Activated naive CD4-positive, alpha-beta T cell (primary cell): ENCODE measurements around the gene RNU5B-1.
"Not testable (repeated sequence)": the region's sequence is repeated elsewhere in the genome, so short reads cannot be mapped to it uniquely, and the experiment has no call there.

ENCODE experiments used
- DNase-seq, 4 experiments: peaks; one replicate each; lab custom pipeline; 2025; lab: John Stamatoyannopoulos, UW

The RNU5B-1 gene

DNA sequence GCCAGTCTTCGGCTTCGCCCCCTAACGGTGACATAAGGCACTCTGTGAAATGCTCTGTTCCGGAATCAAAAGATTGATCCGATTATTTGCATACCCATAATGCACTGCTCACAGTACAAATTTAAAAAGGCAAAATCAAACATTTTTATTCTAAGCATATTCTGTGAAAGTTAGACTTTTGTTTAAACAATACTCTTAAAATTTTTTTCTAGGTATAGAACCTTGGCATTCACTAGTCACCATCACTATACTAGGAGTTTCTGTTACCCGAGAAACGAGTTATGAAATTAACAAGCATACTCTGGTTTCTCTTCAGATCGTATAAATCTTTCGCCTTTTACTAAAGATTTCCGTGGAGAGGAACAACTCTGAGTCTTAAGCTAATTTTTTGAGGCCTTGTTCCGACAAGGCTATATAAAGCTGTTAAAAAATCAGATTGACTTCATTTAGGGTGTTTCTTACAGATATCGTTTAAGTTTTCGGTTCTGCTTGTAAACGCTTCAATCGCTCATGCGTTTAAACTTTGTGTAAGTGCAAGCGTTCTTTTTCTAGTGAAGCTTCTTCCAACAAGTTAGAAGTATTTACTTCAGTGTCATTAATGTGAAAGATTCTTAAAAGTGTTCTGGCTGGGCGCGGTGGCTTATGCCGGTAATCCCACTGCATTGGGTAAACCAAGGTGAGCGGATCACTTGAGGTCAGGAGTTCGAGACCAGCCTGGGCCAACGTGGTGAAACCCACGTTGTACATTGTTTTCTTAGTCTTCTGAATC, at the start of gene RNU5B-1:
TSS of gene RNU5B-1 (plus strand) at position 297 of the 769 bp plus-strand sequence.
- DNase-seq: peak; percentile 40 to 72 (median 54)

DNA sequence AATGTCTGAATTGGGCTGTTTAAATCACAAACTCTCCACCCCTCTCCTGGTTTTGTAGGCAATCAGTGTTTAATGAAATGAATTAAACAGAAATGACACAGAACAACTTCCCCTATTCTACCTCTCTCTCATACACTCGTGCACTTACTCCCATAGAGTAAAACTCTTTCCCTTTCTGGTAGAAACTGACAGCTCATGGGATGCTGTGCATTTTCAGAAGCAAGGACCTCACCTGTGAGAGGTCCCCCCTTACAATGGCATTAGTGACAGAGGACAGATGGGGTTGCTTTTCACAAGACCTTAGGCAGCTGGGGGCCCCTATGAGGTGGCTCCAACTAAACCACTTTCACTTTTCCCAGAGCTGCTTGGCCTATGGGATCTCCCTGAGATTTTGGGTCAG, 49.7 kb upstream of the RNU5B-1 start:
- no peak for DNase-seq

DNA sequence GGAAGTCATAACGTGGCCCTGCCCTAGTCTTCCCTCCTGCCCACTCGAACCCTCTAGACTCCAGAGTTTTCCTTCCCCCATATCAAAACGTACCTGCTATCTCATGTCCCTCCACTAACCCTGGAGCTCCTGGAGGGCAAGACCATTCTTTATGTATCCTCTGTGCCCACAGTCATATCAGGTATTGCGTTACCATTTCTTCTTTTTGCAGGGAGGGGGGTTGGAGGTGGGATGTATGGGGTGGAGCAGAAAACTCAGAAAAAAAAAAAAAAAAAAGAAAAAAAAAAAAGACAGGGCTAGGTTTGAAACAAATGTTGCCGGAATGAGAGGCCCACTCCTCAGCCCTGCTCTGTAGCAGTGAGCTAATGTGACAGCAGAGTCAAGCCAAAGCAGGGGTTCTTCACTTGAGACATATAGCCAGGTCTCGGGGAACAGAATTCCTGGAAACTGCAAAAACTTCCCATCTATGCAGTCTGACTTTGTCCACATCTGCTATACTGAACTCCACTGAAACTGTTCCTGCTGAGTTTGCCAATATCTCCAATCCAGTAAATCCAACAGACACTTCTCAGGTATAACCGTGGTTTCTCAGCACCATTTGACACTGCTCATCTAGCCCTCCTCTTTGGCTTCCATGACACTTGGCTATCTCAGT, 48.9 kb upstream of the RNU5B-1 start:
- DNase-seq: no peak

DNA sequence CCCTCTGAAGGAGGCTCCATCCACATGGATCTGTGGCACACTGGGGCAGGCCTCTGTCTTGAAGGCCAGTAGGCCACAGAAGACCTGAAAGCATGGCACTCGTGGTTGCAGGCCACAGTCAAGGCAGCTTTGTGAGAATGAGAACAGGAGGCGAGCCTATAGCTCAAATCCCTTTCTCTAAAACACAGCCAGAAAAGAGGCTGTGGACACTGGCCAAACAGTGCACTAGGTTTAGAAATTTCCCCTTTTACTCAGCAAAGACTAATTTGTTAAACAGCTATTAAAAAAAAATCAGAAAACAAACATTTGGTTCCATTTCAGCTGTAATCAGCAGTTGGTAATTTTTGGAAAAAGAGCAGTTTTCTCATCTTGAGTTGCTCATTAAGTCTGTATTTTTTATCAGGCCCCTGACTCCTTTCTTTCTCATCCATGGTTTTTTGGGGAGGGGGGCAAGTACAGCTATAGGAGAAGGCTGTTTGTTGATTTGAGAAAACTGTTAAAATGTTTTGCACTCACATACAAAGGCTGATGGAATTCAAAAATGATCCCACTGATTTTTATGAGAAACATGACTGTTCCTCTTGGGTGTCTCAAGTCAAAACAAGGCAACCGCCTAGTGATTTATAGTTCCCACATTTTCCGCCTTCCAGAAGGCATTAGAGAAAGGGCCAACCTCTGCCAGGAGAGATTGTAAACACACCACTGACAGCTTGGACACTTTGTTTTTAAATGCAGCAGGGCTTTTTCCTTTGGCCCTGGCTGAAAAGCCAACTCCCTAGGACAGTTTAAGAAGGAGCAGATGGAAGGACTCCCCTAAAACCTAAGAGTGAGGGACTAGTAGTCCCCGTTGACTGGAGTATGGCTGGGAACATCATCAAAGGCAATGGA, 45.9 kb upstream of the RNU5B-1 start:
- no peak for DNase-seq

DNA sequence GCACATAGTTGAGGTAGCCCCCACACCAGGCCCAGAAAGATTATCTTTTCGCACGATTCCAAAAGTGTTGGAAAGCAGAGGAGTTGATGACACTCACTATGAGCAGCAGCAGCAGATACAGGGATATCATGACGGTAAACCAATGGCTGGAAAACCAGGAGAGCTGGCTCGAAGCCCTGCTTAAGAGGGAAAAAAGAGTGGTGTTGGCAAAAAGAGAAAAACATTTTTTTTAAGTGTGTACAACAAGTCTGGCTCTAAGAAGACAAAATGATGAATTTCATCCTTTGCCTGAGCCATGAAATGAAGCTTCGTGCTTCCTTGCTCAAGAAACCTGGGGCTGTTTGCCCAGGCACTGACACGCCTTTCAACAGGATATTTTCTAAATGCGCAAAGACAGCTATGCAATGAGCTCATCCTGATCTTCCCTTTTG, 45.1 kb upstream of the RNU5B-1 start:
- DNase-seq: no peak

DNA sequence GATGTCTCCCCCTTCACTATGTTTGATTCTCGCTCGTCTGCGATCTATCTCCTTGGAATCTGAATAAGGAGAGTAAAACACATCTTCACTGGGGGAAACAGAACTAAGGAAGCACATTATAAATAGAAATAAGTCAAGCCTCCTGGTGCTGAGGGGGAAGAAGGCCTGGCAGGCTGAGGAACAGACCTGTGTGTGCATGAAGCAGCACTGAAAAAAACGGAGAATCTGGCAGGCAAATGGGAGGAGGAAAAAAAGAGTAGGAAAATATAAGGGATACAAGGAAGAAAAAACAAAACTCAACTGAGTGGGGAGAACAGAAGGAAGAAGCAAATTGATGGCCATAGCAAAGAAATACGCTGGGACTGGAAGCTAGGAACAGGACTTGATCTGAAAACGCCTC, 43.5 kb upstream of the RNU5B-1 start:
- no peak for DNase-seq

DNA sequence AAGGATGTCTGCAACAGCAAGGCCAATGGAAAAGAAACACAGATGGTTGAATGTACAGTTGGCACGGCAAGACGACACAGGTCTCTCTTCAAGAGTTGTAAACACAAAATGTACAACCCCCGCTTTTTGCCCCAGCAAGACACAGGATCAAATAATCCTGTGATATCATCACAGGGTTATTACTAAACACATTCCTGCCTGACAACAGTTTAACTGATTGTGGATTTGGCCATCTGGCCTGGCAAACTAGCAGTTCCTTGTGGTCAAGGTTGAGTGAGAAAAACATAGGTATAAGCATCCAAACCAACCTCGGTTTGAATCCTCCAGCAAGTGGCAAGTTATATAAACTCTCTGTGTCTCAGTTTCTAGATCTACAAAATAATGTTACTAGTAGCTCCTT, 41.2 kb upstream of the RNU5B-1 start:
- DNase-seq: no peak

DNA sequence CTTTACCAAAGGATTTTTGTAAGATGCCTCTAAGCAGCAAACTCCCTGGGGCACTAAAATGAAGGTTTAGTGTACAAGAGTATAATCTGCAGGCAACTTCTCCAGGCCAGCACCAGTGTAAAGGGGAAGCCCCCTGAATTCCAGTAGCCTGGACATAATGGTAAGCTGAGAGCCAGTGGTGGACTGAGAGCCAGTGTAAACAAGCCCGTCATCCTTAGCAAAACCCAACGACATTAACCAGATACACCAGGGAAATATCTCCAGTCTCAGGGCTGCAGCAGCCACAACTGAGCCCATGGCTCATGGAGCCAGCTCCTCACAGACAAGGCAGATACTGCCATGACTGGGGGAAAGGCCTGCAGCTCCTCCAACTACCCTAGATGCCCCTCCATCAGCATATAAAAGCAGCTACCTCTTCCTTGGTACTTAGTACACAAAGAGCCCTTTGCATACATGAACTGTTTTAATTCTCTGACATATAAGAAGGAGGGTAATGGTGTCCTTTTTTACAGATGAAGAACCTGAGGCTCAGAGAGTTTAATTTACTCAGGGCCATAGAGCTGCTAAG, 39.5 kb upstream of the RNU5B-1 start:
- no peak for DNase-seq

DNA sequence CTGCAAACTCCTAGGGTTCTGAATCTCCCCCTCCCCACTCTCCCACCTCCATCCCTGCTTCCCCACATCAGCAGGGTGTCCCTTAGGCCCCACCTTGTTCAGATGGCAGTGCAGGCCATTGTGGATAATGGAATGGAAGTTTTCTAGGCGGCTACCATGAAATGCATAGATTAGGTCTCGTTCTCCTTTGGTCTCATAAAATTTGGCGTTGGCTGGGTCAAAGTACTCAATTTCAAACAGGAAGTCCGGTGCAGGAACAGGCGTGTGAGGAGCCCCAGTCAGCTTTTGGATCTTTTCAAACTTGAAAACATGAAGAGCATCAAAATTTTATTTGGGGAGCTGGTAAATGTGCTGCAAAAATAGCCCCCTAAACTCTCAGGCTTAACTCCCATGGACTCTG, 38.0 kb upstream of the RNU5B-1 start:
- no peak for DNase-seq

DNA sequence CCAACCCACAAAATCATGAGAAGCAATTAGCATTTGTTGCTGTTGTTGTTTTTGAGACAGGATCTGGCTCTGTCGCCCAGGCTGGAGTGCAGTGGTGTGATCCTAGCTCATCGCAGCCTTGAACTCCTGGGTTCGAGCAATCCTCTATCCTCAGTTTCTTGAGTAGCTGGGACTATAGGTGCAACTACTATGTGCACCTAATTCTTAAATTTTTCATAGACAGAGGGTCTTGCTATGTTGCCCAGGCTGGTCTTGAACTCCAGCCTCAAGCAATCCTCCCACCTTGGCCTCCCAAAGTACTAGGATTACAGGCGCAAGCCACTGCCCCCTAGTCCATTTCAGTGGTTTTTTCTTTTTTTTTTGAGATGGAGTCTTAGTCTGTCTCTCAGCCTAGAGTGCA, 36.1 kb upstream of the RNU5B-1 start:
- DNase-seq: no peak

DNA sequence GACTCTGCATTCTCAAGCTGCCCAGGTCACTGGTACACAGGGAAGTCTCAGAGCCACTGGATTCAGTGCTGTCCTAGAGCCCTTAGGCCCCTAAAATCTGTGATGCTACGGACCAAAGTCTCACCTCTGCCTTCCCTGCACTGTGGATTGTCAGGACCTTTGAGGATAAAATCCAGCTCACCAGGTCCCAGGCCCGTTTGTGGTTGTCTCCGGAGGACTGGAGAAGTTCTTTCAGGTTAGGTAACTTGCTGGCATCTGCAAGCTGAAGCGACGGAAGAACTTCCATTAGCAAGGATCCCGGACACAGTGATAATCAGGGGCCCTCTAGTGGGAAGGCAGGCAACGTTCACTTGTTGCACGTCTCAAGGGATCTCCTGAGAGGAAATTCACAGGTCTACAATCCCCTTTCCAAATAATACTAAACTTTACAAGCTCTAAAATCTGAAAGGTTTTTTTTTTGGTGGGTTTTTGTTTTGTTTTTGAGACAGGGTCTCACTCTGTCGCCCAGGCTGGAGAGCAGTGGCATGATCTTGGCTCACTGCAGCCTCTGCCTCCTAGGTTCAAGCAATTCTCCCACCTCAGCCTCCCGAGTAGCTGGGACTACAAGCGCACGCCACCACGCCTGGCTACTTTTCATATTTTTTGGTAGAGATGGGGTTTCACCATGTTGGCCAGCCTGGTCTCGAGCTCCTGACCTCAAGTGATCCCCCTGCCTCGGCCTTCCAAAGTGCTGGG, 33.5 kb upstream of the RNU5B-1 start:
- DNase-seq: not testable (repeated sequence)

DNA sequence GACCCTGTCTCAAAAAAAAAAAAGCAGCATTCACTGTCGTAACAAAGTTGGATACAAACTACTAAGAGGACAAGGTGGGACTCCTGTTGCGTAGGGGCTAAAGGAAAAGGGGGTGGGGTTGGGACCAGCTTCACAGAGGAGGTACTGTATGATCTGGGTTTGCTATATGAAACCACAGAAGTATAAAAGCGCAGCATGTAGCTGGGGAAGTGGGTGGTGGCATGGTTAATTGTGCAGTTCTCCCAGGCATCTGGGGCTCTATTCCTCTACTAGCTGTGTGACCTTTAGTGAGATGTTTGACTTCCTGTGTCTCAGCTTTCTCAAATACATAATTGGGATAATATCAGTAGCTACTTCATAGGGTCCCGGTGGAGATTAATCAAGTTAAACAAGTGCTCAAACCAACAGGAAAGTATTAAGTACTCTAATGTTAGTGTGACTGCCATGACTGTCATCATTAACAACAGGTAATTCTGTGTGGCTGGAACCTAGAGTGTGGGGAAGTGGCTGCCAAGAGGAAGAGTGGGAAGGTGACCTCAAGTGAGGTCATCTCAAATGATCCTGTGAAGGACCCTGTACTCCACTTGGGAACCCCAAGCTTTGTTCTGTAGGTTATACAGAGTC, 29.3 kb upstream of the RNU5B-1 start:
- DNase-seq: no peak

DNA sequence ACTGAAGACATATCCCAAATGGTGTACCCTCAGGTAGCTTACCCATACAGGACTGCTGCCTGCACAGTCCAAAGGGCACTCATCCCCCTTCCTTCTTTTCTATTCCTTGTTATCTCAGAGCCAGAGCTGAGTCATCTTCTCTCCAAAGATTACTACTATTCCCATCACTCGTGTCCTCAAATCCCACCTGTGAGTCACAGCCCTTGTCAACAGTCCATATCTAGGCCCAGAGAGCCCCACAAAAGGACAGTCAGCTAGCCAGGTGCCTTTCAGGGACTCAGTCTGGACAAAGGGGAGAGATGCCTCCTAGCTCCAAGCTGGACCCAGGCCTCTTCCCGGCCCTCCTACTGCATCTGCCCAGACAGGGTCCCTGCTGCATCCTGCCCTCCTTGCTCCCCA, 28.8 kb upstream of the RNU5B-1 start:
- no peak for DNase-seq

DNA sequence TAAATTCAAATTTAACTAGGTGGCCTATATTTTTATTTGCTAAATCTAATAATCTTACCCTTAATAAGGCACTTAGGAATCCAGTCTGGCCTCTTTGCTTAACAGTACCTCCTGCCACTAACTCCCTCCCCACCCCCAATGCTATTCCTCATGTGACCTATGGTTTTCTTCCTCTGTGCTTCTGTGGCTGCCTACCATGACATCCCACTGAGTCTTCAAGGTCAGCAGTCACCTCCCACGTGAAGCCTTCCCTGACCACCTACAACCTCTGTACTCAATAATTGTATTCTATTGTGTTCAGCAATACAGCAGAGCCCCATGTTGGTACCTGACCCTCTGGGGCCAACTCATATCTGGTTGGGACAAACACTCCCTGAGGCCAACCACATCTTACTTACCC, 27.5 kb upstream of the RNU5B-1 start:
- DNase-seq: no peak

DNA sequence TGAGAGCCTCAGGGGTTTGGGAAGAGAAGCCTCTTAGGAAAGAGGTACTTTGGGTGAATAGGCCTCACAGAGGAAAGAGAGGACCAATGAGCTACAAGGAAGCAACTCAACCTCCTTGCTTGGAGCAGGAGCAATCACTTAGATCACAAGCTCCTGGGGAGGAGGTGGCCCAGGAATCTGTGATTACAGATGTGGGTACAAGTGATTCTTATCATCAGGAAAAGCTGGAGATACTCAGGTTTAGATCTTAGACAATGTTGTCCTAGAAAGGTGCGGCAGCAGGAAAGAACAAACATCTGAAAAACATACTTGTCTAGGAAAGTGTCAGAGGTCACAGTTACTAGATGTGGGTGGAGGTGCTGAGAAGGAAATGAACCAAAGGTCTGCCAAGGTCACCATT, 26.0 kb upstream of the RNU5B-1 start:
- no peak for DNase-seq

DNA sequence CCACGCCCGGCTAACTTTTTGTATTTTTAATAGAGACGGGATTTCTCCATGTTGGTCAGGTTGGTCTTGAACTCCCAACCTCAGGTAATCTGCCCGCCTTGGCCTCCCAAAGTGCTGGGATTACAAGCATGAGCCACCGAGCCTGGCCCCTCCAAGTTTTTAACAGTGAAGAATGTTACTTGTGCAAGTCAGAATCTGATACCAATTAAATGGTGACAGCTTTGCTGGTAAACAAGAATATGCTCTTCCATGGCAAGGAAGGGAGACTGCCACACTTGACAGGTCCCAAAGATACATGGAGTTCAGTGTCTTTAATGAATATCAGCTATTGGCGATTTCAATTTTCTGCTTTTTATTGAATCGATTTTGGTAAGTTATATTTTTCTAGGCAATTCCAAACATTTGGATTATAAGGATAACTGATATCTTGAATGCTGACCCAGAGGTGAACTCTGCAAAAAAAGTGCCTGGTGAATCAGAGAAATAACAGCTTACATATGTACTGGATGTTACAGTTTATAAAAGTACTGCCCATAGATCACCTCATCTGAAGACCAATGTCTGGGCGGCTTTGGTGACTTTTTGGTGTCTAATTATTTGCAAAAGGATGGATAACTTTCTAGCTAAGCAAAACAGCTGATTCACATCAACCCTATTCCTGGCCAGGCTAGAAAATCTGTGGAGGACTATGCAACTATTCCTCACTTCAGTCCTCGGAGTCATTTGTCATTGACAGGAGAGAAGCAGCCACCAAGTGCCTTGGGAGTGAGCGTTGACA, 19.0 kb upstream of the RNU5B-1 start:
- DNase-seq: no peak

DNA sequence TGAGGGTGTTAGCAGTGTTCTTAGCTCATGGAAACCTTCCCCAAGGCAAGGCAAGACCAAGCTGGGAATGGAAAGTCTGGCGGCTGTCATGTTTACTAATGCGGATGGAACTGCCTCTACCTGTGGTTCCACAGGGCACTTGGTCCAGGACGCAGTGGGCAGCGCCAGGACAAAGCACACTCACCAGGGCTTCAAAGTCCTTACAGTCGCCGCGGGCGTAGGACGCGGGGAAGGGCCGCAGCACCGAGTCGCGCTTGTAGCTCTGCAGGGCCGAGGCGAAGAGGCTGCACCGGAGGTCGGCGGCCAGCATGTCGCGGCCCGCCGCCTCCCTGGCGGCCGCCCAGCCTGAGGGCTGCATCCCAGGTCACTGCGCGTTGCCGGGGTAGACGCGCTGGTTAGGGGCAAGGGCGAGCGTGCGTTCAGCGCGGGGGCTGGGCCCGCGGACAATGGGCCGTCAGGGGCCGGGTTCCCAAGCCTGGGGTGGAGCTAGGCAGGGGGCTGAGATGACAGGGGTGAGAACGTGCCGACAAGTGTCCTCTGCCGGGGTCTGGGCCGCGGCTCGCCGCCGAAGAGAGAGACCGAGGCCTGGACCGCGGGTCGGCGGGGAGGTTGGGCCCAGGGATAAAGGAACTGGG, 18.3 kb upstream of the RNU5B-1 start:
- DNase-seq: peak in 1 of 4 experiments; percentile 19

DNA sequence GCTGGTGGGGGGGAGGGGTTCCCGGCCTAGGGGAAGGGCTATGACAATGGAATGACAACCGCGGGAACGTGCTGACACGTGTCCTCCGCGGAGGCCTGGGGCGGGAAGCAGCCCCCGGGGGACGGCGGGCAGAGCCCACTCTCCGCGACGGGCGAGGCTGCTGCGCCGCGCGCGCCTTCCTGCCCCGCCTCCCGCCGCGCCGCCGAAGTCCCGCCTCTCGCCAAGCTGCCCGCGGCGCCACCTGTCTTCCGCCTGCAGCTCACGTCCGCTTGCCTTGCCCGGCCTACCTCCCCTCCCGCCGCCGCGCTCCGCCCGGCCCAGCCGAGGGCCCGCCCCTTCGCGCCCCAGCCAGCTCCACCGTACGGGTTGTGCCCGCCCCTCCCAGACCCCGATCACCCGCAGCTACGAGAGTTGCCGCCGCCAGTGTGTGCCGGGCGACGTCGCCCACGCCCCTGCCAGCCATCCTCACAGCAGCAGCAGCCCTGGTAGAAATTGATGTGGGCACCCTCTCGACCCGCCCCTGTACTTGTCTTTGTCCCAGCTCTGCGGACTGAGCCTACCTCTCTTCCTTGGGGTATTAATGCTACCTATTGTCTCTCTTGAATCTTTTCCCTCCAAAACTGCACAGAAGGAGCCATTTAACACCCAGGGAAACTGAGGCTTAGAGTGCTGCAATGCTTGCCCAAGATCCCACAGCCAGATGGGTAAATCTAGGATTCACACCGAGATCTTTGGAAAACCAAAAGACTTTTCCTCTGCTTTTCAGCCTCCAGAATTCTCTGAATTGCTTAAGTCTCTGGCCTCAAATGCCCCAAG, 17.6 kb upstream of the RNU5B-1 start, which contains the start of gene PARP16:
TSS of gene PARP16 (minus strand) at position 180 of the 816 bp plus-strand sequence. CDS start 457 bp downstream, outside the sequence.
- peak; percentile 70 to 90 (median 81) for DNase-seq

DNA sequence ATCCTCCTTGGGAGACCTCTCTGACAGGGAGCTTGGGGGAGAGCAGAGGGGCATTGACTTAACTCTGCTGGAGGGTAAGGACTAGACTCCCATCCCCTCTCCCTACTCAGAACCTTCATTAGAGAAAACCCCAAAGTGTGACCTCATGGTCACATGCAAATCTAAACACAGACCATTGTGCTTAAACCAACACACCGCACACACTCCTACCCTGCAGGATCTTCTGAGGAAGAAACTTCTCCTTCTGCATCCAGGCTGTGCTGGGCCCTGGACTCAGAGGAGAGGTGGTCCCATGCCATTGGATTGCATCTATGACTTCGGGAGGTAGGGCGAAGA, 17.0 kb upstream of the RNU5B-1 start:
- no peak for DNase-seq
